GF-D8 (cell line): ENCODE measurements around the gene FRAT1.
"Not testable (repeated sequence)": the region's sequence is repeated elsewhere in the genome, so short reads cannot be mapped to it uniquely, and the experiment has no call there.

Source experiments
- DNase-seq: peaks from one replicate; lab custom pipeline; 2025; lab: John Stamatoyannopoulos, UW

FRAT1 gene, protein sequence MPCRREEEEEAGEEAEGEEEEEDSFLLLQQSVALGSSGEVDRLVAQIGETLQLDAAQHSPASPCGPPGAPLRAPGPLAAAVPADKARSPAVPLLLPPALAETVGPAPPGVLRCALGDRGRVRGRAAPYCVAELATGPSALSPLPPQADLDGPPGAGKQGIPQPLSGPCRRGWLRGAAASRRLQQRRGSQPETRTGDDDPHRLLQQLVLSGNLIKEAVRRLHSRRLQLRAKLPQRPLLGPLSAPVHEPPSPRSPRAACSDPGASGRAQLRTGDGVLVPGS

GRCh38 chr10:97318772-97319651 lies at the start of gene FRAT1:
FRAT1 (plus strand) TSS chr10:97319271; CDS start chr10:97319454, 183 bp downstream.
- DNase-seq = peak; percentile 63

DNA sequence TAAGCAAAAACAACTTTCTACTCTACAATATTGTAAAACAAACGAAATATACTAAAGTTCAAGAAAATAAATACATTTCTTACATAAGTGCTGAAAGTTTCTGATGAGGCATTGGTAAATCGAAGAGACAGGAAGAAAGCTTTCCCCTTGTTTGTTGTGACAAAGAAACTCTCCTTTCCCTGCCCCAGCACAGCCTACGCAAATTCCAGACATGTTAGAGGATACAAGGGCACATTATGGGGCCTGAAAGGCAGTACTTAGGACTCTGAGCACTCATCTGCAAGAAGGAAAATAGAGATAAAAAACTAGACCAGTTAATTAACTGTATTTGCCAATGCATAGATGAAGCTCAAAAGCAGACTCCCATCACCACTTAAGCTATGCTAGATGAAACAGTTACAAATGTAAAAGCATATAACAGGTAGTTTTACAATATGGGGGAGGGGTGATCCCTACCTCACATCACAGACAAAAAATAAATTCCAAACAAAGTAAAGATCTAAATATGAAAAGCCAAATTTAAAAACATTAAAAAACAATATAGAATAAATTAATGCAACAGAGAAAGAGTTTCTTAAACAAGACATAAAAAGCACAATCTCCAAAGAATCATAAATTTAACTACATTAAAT lies 48.4 kb upstream of the FRAT1 start:
- DNase-seq = no peak

GRCh38 chr10:97273700-97274099 lies 45.4 kb upstream of the FRAT1 start:
- DNase-seq = no peak

DNA sequence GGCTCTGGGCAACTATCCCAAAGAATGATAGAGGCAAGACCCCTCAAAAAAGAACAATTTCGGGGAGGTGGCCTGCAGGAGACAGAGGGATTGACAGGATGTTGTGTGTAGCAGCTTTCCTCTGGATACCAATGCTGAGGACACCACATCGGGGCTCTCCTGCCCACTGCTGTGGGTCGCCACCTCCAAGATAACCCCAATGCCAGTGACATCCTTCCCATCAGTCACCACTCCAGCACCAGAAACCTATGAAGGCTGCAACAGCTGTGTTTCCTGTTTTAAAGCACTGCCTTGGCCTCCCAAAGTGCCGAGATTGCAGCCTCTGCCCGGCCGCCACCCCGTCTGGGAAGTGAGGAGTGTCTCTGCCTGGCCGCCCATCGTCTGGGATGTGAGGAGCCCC lies 44.2 kb upstream of the FRAT1 start:
- DNase-seq = no peak

GRCh38 chr10:97277551-97277950 lies 41.5 kb upstream of the FRAT1 start:
- no peak for DNase-seq

DNA sequence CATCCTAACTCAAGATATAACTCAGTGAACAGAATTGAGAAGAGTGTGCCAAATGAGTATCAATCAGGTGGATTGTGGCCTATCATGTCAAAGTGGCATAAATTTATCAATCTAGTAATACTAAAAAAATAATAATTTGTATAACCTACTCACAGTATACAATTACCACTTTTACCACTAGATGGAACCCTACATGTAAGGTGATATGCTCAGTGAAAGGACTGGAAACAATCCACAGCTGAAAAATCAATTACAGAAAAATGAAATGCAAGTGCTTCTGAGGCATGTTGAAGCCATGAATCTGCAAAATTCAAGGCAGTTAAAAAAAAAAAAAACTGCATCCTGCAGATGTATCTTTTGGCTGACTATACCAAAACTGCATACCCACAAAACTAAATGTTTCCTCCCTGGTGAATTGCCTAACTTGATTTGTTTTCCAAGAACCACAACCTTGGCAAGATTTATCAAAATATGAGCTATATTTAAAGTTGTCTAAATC lies 40.5 kb upstream of the FRAT1 start:
- peak; percentile 38 for DNase-seq

GRCh38 chr10:97279121-97279815 lies 39.8 kb upstream of the FRAT1 start:
- no peak for DNase-seq

DNA sequence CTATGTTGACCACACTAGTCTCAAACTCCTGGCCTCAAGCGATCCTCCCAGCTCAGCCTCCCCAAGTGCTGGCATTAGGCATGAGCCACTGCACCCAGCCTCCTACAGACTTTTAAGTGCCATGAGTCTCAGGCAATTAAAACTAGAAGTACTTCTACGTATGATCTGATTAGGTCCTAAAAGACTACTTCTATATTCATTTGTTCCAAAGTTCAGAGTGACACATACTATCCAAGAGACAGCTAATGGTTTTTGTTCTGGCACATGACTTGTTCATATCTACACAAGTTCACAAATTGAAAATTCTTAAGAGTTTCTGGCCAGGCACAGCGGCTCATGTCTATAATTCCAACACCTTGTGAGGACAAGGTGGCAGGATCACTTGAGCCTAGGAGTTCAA lies 38.3 kb upstream of the FRAT1 start:
- no peak for DNase-seq

- DNase-seq = not testable (repeated sequence)
These were observed 29.0 kb upstream of the FRAT1 start for GRCh38 chr10:97290076-97290475.

- not testable (repeated sequence) for DNase-seq
These were observed 28.3 kb upstream of the FRAT1 start for GRCh38 chr10:97290576-97291356.

GRCh38 chr10:97291357-97292096 lies 27.5 kb upstream of the FRAT1 start:
- DNase-seq = no peak

DNA sequence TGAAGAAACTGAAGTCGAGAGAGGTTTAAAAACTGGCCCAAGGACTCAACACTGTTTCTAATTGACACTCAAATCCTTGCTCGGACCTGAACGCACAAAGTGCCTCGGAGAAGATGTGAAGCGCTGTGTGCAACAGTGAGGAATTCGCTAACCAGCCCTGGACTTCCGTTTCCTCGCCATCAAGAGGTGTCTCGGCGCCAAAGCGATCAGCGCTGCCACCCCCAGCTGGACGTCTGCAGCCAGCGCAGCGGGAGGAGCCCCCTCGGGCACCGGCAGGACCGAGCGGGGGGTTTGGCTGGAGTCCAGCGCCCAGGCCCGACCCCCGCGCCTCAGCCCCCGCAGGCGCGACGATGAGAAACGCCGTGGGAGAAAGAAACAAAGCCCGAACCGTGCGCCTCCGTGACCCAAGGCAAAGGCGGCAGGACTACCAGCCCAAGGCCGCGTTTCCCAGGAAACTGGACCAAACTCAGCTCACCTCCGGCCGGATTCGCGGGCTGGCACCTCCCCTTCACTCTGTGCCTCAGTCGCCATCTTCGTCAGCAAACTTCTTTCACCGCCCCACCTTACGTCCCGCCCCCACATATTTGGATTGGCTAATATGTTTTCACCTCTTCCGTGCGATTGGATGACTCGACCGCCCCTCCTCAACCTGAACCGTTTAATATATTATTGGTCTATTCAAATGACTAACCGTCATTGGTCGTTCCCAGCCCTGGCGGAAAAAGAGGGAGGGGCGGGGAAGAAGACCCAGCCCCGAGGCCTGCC lies 26.8 kb upstream of the FRAT1 start, which contains the start of gene ARHGAP19:
TSS of gene ARHGAP19 (minus strand) at position 541 of the 765 bp plus-strand sequence. CDS start at position 531, 10 bp downstream.
- DNase-seq = peak; percentile 97

DNA sequence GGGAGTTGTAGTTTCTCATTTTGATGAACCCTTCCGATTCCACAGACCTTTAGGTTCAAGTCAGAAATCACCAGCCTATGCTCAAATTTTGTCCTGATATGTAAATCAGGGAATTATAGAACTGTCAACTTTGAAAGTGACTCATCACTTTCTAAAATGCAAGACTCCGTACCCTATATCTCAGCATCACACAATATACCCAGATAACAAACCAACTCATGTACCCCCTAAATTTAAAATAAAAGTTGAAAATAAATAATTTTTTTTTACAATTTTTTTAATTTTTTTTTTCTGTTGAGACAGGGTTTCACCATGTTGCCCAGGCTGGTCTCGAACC lies 26.2 kb upstream of the FRAT1 start:
- no peak for DNase-seq

GRCh38 chr10:97297556-97298222 lies 21.4 kb upstream of the FRAT1 start:
- DNase-seq = no peak

DNA sequence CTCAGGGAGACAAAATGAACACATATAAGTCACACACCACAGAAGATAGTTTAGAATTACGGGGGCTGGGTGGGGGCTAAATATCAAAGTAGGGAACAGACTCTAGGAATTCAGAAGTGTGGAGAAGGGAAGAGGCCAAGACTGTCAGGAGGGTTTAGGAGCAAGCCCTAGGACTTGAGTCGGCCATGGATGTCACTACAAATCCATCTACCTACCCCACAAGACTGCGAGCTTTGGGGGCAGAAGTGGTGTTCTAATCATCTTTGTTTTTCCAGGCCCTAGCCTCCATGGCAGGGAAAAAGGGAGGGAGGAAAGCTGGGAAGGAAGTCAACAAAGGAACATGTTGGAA lies 20.9 kb upstream of the FRAT1 start:
- DNase-seq = no peak

DNA sequence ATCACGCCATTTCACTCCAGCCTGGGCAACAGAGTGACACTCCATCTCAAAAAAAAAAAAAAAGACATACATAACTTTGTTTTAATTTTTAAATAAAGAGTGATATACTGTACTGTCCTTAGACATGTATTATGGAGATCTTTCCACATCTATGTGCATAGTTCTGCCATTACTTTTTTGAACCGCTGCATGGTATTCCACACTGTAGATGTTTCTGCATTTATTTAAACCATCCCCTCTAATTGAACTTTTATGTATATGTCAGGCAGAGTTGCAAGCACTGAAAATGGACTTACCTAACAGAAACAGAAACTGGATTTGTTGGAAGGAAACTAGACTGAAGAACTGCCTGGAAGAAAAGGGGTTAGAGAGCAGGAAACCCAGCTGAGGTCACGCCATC lies 18.1 kb upstream of the FRAT1 start:
- DNase-seq = no peak

DNA sequence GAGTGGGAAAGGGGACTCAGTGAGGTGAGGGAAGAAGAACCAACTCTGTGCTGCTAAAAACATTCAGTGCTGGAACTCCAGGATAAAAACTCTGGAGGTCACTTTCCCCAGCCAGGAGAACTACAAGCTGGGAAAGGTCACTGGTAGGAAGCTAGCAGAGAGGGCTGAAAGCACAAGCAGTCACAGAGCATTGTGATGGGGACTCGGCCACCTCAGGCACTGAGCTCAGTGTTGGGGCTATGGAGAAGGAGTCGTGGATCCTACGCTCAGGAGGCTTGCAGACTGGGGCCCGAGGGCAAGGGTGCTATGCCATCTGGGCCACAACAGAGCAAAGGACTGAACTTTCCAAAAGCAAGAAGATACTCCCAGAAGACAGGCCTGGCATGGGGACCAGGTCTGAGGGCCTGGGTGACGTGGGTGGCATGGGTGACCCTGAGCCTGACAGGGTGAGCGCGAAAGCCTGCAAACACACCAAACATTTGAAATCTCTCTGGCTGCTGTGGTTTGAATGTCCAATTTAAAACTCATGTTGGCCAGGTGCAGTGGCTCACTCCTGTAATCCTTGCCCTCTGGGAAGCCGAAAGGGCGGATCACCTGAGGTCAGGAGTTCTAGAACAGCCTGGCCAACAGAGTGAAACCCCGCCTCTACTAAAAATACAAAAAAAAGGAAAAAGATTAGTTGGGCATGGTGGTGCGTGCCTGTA lies 16.8 kb upstream of the FRAT1 start:
- DNase-seq = no peak

- no peak for DNase-seq
These were observed 11.6 kb upstream of the FRAT1 start for GRCh38 chr10:97307441-97307840.
